ENCODE results near the gene LENG8. TPM values are rescaled to one million over a fixed set of nuclear protein-coding genes. Genes with fewer than 3 reads are reported as not detected.
A peak's percentile ranks its signal among the peaks of the same experiment; 100 is the strongest.
"Not testable (repeated sequence)": the region's sequence is repeated elsewhere in the genome, so short reads cannot be mapped to it uniquely, and the experiment has no call there.

LENG8 gene
- total RNA-seq, 2 experiments from 2014 or later: 610 to 639 TPM

DNA sequence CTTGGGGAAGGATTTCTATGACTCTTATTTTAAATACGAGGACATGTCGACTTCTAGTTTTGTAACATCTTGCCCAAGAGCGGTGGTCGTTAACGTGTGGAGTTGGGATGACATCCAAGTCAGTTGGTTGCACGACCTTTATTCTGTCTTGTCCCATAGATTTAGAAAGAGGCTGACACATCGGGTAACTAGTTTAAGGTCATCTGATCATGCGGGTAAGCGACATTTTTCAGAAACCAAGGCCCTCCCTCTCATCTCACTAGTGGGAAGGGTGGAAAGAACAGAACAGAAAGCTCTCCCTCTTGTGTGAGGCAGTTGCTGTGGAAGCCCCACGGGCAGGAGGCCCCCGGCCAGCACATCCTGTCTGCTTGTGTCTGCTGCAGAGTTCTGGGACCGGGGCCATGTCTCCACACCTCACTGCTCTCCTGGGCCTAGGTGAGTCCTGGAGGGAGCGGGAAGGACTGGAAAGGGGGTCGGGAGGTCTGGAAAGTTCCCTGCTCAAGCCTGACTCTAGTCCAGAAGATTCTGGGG, 53.6 kb downstream of the LENG8 start, which contains the start of gene LAIR2:
LAIR2 (plus strand) TSS at position 314 of the 531 bp plus-strand sequence; CDS start at position 402, 88 bp downstream.
- DNase-seq: peak in 3 of 14 experiments; percentile 31 to 46 (median 40)
- no peak within 1 kb of the TSS for H3K27ac Mint-ChIP-seq
- Histone ChIP-seq H3K27ac (ENCODE audit: low read depth in 1 of 2, low read length in 2 of 2) (no peak within 1 kb of the TSS), H3K36me3 (ENCODE audit: insufficient read depth, low read length) (no peaks in the 10 kb centered on the region), H3K9me3 (ENCODE audit: control insufficient read depth in 1 of 2, insufficient read depth in 1 of 2, low read length in 2 of 2) (no peaks in the 10 kb centered on the region), H3K4me3 (ENCODE audit: low read length) (peak within 1 kb of the TSS; percentile 48), H3K27me3 (ENCODE audit: control insufficient read depth in 1 of 2, insufficient read depth in 2 of 2, low read length in 2 of 2) (peaks cover 5% of the 10 kb centered on the region in 2 experiments), H3K4me1 (ENCODE audit: insufficient read depth, low read length) (peaks cover 30% of the 10 kb centered on the region)
- peaks cover 27% of the 10 kb centered on the region for H3K27me3 Mint-ChIP-seq
- H3K9me3 Mint-ChIP-seq: no peaks in the 10 kb centered on the region
- intact Hi-C loops (cut with DNase I, micrococcal nuclease): no loop called here
- no peaks in the 10 kb centered on the region for H3K36me3 Mint-ChIP-seq (ENCODE audit: low read depth)
- peaks cover 34% of the 10 kb centered on the region for H3K4me1 Mint-ChIP-seq (ENCODE audit: low read depth)
- no peak within 1 kb of the TSS for H3K4me3 Mint-ChIP-seq
- ATAC-seq (ENCODE audit: poor library complexity): no peak
- TF ChIP-seq, protein P1, sequence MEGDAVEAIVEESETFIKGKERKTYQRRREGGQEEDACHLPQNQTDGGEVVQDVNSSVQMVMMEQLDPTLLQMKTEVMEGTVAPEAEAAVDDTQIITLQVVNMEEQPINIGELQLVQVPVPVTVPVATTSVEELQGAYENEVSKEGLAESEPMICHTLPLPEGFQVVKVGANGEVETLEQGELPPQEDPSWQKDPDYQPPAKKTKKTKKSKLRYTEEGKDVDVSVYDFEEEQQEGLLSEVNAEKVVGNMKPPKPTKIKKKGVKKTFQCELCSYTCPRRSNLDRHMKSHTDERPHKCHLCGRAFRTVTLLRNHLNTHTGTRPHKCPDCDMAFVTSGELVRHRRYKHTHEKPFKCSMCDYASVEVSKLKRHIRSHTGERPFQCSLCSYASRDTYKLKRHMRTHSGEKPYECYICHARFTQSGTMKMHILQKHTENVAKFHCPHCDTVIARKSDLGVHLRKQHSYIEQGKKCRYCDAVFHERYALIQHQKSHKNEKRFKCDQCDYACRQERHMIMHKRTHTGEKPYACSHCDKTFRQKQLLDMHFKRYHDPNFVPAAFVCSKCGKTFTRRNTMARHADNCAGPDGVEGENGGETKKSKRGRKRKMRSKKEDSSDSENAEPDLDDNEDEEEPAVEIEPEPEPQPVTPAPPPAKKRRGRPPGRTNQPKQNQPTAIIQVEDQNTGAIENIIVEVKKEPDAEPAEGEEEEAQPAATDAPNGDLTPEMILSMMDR (IDR thresholded peaks at IDR 0.05): no peak
- POLR2A ChIA-PET: no interaction called here
- CTCF ChIA-PET: no interaction called here

DNA sequence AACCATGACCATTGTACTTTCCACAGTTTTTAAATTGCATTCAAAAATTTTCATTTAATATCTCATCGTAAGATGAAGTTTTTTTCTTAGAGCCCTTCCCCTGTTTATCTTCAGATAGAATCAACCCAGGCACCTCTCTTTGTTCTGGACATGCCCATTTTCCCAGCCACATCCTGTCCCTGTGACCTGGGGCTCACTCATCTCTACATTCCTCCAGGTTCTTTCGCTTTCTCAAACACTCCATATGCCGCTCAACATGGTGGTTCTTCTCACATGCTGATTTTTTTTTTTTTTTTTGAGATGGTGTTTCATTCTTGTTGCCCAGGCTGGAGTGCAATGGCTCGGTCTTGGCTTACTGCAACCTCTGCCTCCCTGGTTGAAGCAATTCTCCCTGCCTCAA, 56.5 kb downstream of the LENG8 start:
- H3K9me3 Mint-ChIP-seq; intact Hi-C loops (cut with DNase I, micrococcal nuclease); H3K36me3 Mint-ChIP-seq (ENCODE audit: low read depth); H3K9me3 ChIP-seq (ENCODE audit: control insufficient read depth in 1 of 2, insufficient read depth in 1 of 2, low read length in 2 of 2); H3K4me3 ChIP-seq (ENCODE audit: low read length); H3K27ac Mint-ChIP-seq; H3K27me3 ChIP-seq (ENCODE audit: control insufficient read depth in 1 of 2, insufficient read depth in 2 of 2, low read length in 2 of 2); H3K36me3 ChIP-seq (ENCODE audit: insufficient read depth, low read length); POLR2A ChIA-PET; H3K4me3 Mint-ChIP-seq; ATAC-seq (ENCODE audit: poor library complexity); H3K27ac ChIP-seq (ENCODE audit: low read depth in 1 of 2, low read length in 2 of 2); CTCF ChIA-PET: not testable (repeated sequence)
- H3K4me1 Mint-ChIP-seq (ENCODE audit: low read depth): peaks cover 21% of the 10 kb centered on the region
- H3K27me3 Mint-ChIP-seq: peaks cover 15% of the 10 kb centered on the region
- peak in 1 of 14 experiments; percentile 24 for DNase-seq
- peaks cover 33% of the 10 kb centered on the region for H3K4me1 ChIP-seq (ENCODE audit: insufficient read depth, low read length)

DNA sequence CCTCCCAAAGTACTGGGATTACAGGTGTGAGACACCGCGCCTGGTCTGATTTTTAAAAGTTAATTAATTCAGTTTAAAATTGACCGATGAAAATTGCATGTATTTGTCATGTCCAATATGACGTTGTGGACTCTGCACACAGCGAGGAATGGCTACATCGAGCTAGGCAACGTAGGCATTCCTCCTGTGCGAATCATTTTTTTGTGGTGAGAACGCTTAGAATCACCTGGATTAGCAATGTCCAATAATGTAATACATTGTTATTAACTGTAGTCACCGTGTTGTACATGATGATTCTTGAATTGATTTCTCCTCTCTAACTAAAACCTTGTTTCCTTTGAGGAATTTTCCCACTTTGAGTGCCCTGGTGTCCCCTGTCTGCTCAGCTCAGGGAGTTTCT, 57.1 kb downstream of the LENG8 start:
- Histone ChIP-seq H3K4me1 (ENCODE audit: insufficient read depth, low read length) (peaks cover 33% of the 10 kb centered on the region), H3K4me3 (ENCODE audit: low read length) (peak overlapping the region; percentile 8), H3K36me3 (ENCODE audit: insufficient read depth, low read length) (no peaks in the 10 kb centered on the region), H3K27ac (ENCODE audit: low read depth in 1 of 2, low read length in 2 of 2) (no peak overlapping the region), H3K27me3 (ENCODE audit: control insufficient read depth in 1 of 2, insufficient read depth in 2 of 2, low read length in 2 of 2) (peaks cover 0 to 5% of the 10 kb centered on the region in 2 experiments), H3K9me3 (ENCODE audit: control insufficient read depth in 1 of 2, insufficient read depth in 1 of 2, low read length in 2 of 2) (no peaks in the 10 kb centered on the region)
- ChIA-PET CTCF (no interaction called here), POLR2A (no interaction called here)
- Mint-ChIP-seq H3K4me1 (ENCODE audit: low read depth) (peaks cover 21% of the 10 kb centered on the region), H3K9me3 (no peaks in the 10 kb centered on the region), H3K27me3 (peaks cover 13% of the 10 kb centered on the region), H3K4me3 (no peak overlapping the region), H3K27ac (no peak overlapping the region), H3K36me3 (ENCODE audit: low read depth) (no peaks in the 10 kb centered on the region)
- ATAC-seq (ENCODE audit: poor library complexity): no peak
- TF ChIP-seq, protein P1 (IDR thresholded peaks at IDR 0.05): no peak
- DNase-seq: no peak
- intact Hi-C loops (cut with DNase I, micrococcal nuclease): no loop called here

DNA sequence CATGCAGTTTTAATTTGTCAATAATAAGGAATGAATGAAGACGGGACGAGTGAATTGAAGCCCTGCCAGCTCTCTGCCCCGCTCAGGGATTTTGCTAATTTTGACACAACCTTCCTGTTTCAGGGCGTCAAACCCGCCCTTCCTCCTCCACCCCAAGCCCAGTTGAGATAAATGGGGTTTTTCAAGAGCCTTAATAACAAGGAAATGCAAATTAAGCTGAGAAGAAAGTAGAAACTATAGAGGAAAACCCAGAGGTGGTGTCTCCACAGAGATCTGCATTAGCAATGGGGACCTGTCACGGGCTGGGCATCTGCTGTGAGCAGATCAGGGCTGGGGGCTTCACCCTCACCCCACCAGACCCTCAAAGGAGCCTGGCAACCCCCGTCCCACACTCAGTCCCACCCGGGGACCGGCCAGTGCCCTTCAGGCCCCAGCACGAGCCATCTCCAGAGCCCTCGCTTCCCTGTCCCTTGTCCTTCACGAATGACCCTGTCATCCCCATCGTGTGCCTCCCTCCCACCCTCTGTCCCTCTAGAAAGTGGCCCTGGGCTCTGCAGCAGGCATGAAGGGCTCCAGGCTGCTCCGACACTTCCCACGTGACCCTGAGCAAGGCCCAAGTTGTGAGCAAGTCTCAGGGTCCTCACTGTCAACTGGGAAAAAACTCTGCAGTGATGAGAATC, 58.2 kb downstream of the LENG8 start:
- H3K4me3 Mint-ChIP-seq; H3K27ac ChIP-seq (ENCODE audit: low read depth in 1 of 2, low read length in 2 of 2); CTCF ChIA-PET; H3K27me3 ChIP-seq (ENCODE audit: control insufficient read depth in 1 of 2, insufficient read depth in 2 of 2, low read length in 2 of 2); H3K36me3 Mint-ChIP-seq (ENCODE audit: low read depth); H3K27ac Mint-ChIP-seq; intact Hi-C loops (cut with DNase I, micrococcal nuclease); H3K4me3 ChIP-seq (ENCODE audit: low read length); H3K36me3 ChIP-seq (ENCODE audit: insufficient read depth, low read length); POLR2A ChIA-PET; H3K9me3 ChIP-seq (ENCODE audit: control insufficient read depth in 1 of 2, insufficient read depth in 1 of 2, low read length in 2 of 2); H3K9me3 Mint-ChIP-seq: not testable (repeated sequence)
- ATAC-seq (ENCODE audit: poor library complexity) (peak; percentile 36), DNase-seq (peak in 1 of 14 experiments; percentile 42)
- Mint-ChIP-seq H3K27me3 (peaks cover 10% of the 10 kb centered on the region), H3K4me1 (ENCODE audit: low read depth) (peaks cover 20% of the 10 kb centered on the region)
- H3K4me1 ChIP-seq (ENCODE audit: insufficient read depth, low read length): peaks cover 33% of the 10 kb centered on the region

Data from CD4-positive, alpha-beta T cell (primary cell).